PC-9 (cell line): ENCODE data around the gene TOM1. TPM values are rescaled to one million over a fixed set of nuclear protein-coding genes. Genes with fewer than 3 reads are reported as not detected.
A peak's percentile ranks its signal among the peaks of the same experiment; 100 is the strongest.

Experiments used
- BruUV-seq: library from RNA; stranded (reverse); fragments of 400-500 nt; replicated peaks from 2 replicates; lab custom pipeline; 2021; lab: Mats Ljungman, UMichigan
- CTCF ChIA-PET: fragments of 300-600 bp; sonication (Branson Sonifier 250); formaldehyde crosslinking; loops from one replicate; lab custom pipeline; 2022; ENCODE audit warnings: antibody characterized with exemption; lab: Charles Lee
- POLR2A ChIA-PET: fragments of 300-600 bp; sonication (Branson Sonifier 250); formaldehyde crosslinking; loops from one replicate; lab custom pipeline; 2022; ENCODE audit warnings: antibody characterized with exemption; ENCODE audit not compliant: unreplicated experiment; lab: Charles Lee
- DNase-seq, 2 experiments: peaks; one replicate each; pipeline versions ENCODE4 v3.0.0 to v3.0.0-alpha.2; 2015 to 2022; ENCODE audit warnings: mixed read lengths in 1 of 2
- H2AFZ ChIP-seq: fragments of 200-600 bp; sonication (generic); 2 replicates; pipeline ENCODE4 v1.8.1; 2017; ENCODE audit warnings: antibody characterized with exemption
- H3F3A ChIP-seq: fragments of 200-600 bp; sonication (generic); 2 replicates; pipeline ENCODE4 v1.8.1; 2017; ENCODE audit warnings: antibody characterized with exemption, mild to moderate bottlenecking, low read depth; ENCODE audit not compliant: insufficient read depth
- H3K27ac ChIP-seq: fragments of 200-600 bp; sonication (generic); 2 replicates; pipeline ENCODE4 v1.6.1; 2016; ENCODE audit warnings: mixed run types
- H3K27me3 ChIP-seq: fragments of 200-600 bp; sonication (generic); 2 replicates; pipeline ENCODE4 v1.6.1; 2016; ENCODE audit warnings: low read depth, mixed run types; ENCODE audit not compliant: insufficient read depth
- H3K36me3 ChIP-seq: fragments of 200-600 bp; sonication (generic); 2 replicates; pipeline ENCODE4 v1.6.1; 2016; ENCODE audit warnings: low read depth, mixed run types
- H3K4me1 ChIP-seq: fragments of 200-600 bp; sonication (generic); replicated peaks from 2 replicates; pipeline ENCODE4 v1.6.1; 2016; ENCODE audit warnings: mixed run types; ENCODE audit not compliant: insufficient read depth
- H3K4me2 ChIP-seq: fragments of 200-600 bp; sonication (generic); 2 replicates; pipeline ENCODE4 v1.6.1; 2017; ENCODE audit warnings: mixed run types
- H3K4me3 ChIP-seq: fragments of 200-600 bp; sonication (generic); 2 replicates; pipeline ENCODE4 v1.6.1; 2016; ENCODE audit warnings: mixed run types
- H3K79me2 ChIP-seq: fragments of 200-600 bp; sonication (generic); 2 replicates; pipeline ENCODE4 v1.6.1; 2017; ENCODE audit warnings: low read depth, mixed run types
- H3K9me2 ChIP-seq: fragments of 200-600 bp; sonication (generic); 2 replicates; pipeline ENCODE4 v1.8.1; 2017; ENCODE audit warnings: mild to moderate bottlenecking; ENCODE audit not compliant: insufficient read depth
- H3K9me3 ChIP-seq: fragments of 200-600 bp; sonication (generic); 2 replicates; pipeline ENCODE4 v1.8.1; 2016; ENCODE audit warnings: low read depth; ENCODE audit not compliant: insufficient read depth
- H4K20me1 ChIP-seq: fragments of 200-600 bp; sonication (generic); 2 replicates; pipeline ENCODE4 v1.8.1; 2017; ENCODE audit not compliant: insufficient read depth
- EZH2 ChIP-seq: fragments of 200-600 bp; sonication (generic); IDR thresholded peaks from 2 replicates; pipeline ENCODE4 v1.8.0; 2017; ENCODE audit warnings: antibody characterized with exemption, low read depth
- intact Hi-C: fragments of 100-400 bp; cut with micrococcal nuclease; formaldehyde crosslinking; loops from one replicate; pipeline ENCODE4 v1.10.0; 2022; ENCODE audit not compliant: unreplicated experiment
- total RNA-seq: library from RNA; stranded (reverse); gene quantifications from 2 replicates; pipeline ENCODE4 v1.2.3, GENCODE V29; 2021
- TF ChIP-seq, protein P1 (sequence below): fragments of 200-600 bp; sonication (generic); conservative IDR thresholded peaks from 2 replicates; pipeline ENCODE4 v1.6.1; 2017; ENCODE audit warnings: mixed run types, antibody characterized with exemption, mild to moderate bottlenecking, moderate library complexity

TOM1 gene
- total RNA-seq, 1 experiment from 2014 or later, result 43.6 TPM

DNA sequence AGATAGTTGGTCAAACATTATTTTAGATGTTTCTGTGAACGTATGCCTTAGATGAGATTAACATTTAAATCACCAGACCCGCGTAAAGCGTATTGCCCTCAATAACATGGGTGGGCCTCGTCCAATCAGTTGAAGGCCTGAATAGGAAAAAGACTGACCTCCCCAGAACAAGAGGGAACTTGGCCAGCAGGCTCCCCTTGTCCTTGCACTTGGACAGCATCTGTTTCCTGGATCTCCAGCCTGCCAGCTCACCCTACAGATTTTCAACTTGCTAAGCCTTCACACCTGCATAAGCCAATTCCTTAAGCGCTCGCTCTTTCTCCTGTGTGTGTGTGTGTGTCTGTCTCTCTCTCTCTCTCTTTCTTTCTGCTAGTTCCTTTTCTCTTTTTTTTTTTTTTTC, 8.2 kb downstream of the TOM1 start:
- Histone ChIP-seq H3K27me3 (no peaks in the 10 kb centered on the region), H2AFZ (no peak overlapping the region), H4K20me1 (no peaks in the 10 kb centered on the region), H3F3A (peaks cover 38% of the 10 kb centered on the region), H3K36me3 (0 out of 2 replicates have a peak, but pooled peaks cover 12% of the 10 kb centered on the region), H3K27ac (no peak overlapping the region), H3K4me2 (no peak overlapping the region), H3K4me1 (peaks cover 52% of the 10 kb centered on the region), H3K4me3 (no peak overlapping the region), H3K9me3 (no peaks in the 10 kb centered on the region), H3K79me2 (peaks cover 92% of the 10 kb centered on the region), H3K9me2 (no peaks in the 10 kb centered on the region)
- DNase-seq, result no peak
- POLR2A ChIA-PET, result no interaction called here
- no TSS peak for BruUV-seq
- TF ChIP-seq, protein P1, sequence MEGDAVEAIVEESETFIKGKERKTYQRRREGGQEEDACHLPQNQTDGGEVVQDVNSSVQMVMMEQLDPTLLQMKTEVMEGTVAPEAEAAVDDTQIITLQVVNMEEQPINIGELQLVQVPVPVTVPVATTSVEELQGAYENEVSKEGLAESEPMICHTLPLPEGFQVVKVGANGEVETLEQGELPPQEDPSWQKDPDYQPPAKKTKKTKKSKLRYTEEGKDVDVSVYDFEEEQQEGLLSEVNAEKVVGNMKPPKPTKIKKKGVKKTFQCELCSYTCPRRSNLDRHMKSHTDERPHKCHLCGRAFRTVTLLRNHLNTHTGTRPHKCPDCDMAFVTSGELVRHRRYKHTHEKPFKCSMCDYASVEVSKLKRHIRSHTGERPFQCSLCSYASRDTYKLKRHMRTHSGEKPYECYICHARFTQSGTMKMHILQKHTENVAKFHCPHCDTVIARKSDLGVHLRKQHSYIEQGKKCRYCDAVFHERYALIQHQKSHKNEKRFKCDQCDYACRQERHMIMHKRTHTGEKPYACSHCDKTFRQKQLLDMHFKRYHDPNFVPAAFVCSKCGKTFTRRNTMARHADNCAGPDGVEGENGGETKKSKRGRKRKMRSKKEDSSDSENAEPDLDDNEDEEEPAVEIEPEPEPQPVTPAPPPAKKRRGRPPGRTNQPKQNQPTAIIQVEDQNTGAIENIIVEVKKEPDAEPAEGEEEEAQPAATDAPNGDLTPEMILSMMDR, result no peak
- TF ChIP-seq EZH2, result no peak
- CTCF ChIA-PET, result no interaction called here
- intact Hi-C loops, result loop anchor here (10.0 kb wide), 1 partner anchor 67 kb away; no protein-coding TSS in a partner anchor

DNA sequence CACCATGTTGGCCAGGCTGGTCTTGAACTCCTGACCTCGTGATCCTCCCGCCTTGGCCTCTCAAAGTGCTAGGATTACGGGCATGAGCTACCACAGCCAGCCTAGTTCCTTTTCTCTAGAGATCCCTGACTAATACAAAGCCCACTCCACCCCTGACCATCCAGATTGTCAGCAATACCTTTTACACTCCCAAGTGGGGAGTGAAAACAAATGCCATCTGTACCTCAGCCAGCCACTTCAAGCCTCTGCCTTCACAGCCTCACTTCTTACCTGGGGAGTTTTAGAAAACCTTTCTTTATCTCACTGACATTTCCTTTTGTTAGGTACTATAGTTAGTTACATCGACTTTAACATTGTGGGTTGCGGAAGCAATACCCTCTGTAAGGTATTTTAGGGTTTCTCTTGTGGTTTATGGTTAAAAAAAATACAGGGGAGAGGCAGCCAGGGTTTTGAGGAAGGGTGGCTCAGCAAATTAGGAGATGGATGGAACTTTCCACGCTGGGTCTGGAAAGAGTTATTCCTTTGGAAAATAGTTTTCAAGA, 8.9 kb downstream of the TOM1 start:
- ChIA-PET CTCF (no interaction called here), POLR2A (no interaction called here)
- H3K79me2 ChIP-seq, result peaks cover 92% of the 10 kb centered on the region
- H3K27me3 ChIP-seq, result no peaks in the 10 kb centered on the region
- H3K4me1 ChIP-seq, result peaks cover 54% of the 10 kb centered on the region
- H2AFZ ChIP-seq, result no peak overlapping the region
- H3K9me2 ChIP-seq, result no peaks in the 10 kb centered on the region
- peaks cover 38% of the 10 kb centered on the region for H3F3A ChIP-seq
- no peaks in the 10 kb centered on the region for H4K20me1 ChIP-seq
- no peak overlapping the region for H3K27ac ChIP-seq
- no peak for DNase-seq
- H3K9me3 ChIP-seq, result no peaks in the 10 kb centered on the region
- intact Hi-C loops, result loop anchor here (10.0 kb wide), 1 partner anchor 66 kb away; no protein-coding TSS in a partner anchor
- TF ChIP-seq, protein P1, result no peak
- TF ChIP-seq EZH2, result no peak
- 0 out of 2 replicates have a peak, but pooled peaks cover 12% of the 10 kb centered on the region for H3K36me3 ChIP-seq
- BruUV-seq, result no TSS peak
- H3K4me3 ChIP-seq, result no peak overlapping the region
- H3K4me2 ChIP-seq, result no peak overlapping the region

DNA sequence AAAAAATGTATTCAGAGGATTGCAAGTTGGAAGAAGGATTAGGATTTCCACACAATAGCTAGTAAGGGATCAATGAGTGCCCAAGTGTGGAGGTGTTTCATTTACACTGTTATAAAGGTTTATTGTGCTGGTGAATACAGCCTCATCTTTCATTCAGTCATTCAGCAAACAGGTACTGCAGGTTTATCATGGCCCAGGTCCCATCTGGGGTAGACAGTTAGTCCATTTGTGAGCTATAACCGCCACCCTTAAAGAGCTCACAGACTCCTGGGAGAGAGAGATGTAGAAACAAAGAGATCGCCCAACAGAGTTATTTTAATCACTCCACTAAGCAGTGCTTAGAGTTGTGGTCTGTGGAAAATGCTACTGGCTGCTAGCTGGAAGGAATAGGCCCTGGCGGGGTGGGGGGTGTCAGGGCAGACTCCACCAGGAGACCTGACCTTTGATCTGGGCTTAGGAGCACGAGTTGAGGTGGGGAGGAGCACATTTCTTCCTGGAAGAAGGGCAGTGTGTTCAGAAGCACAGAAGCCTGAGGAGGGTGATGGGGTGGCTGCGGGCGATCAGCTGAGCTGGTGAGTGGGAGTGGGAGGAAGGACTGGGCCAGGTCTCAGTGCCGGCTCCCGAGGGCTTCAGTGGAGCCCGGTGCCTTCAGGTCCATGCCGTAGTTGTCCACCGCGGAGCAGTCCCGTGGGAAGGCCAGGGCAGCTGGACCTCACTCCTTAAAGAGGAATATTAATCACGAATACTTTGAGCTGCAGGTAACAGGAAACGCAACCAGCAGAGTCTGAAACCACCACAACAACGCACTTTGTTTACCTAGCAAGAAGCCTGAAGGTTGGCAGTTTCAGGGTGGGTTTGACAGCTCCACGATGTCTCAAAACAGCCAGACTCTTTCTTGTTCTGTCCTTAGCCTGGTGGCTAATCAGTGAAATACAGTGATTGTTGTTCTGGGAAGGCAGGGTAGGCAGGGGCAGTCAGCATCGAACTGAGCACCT, 11.2 kb downstream of the TOM1 start:
- intact Hi-C loops, result loop anchor here (5.0 kb wide), 1 partner anchor 291 kb away; no protein-coding TSS in a partner anchor
- Histone ChIP-seq H3K9me2 (no peaks in the 10 kb centered on the region), H3K4me1 (peaks cover 77% of the 10 kb centered on the region), H3K27me3 (no peaks in the 10 kb centered on the region), H4K20me1 (no peaks in the 10 kb centered on the region), H3K36me3 (0 out of 2 replicates have a peak, but pooled peaks cover 6% of the 10 kb centered on the region), H3K9me3 (no peaks in the 10 kb centered on the region), H3F3A (peaks cover 59% of the 10 kb centered on the region), H3K4me2 (peak overlapping the region; percentile 57; the same call in 1 of the 2 replicates), H3K4me3 (no peak overlapping the region), H3K27ac (peak overlapping the region; percentile 74), H3K79me2 (peaks cover 91% of the 10 kb centered on the region), H2AFZ (no peak overlapping the region)
- TF ChIP-seq EZH2, result no peak
- TF ChIP-seq, protein P1, result no peak
- ChIA-PET POLR2A (interaction anchor here (0.6 to 1.3 kb wide), 2 partner anchors 11 to 43 kb away, joined by 4 to 18 read pairs; partner anchors contain the start of gene TOM1), CTCF (interaction anchor here (0.6 kb wide), 1 partner anchor 846 kb away, joined by 3 read pairs; no protein-coding TSS in a partner anchor)
- peak; percentile 29 to 69 for DNase-seq
- no TSS peak for BruUV-seq
